ENCODE measurements around the gene ITIH5.

- TF ChIP-seq EP300 (IDR thresholded peaks at IDR 0.05; ENCODE audit: low read depth in 2 of 2, low read length in 2 of 2) (no peak), EP300 (CRISPR knock-in tag; IDR thresholded peaks at IDR 0.05; ENCODE audit: borderline replicate concordance) (no peak), ZNF251 (CRISPR knock-in tag; IDR thresholded peaks at IDR 0.05) (no peak), NFYB (CRISPR knock-in tag; IDR thresholded peaks at IDR 0.05) (no peak)
Observed at GRCh38 chr10:7551289-7551688, 115.5 kb downstream of the ITIH5 start.
